Hepatocyte (in vitro differentiated cells): ENCODE measurements around the gene RANBP10. TPM values are rescaled to one million over a fixed set of nuclear protein-coding genes. Genes with fewer than 3 reads are reported as not detected.

Experiments used
- DNase-seq: peaks from one replicate; pipeline ENCODE4 v3.0.0-alpha.2; 2016; ENCODE audit warnings: low spot score
- H2AFZ ChIP-seq: fragments of 200-600 bp; sonication (generic); 2 replicates; pipeline ENCODE4 v1.6.0; 2016; ENCODE audit warnings: antibody characterized with exemption, mild to moderate bottlenecking
- H3K27ac ChIP-seq: fragments of 200-600 bp; sonication (generic); 2 replicates; pipeline ENCODE4 v1.5.1; 2016; ENCODE audit warnings: mild to moderate bottlenecking
- H3K27me3 ChIP-seq: fragments of 200-600 bp; sonication (generic); 2 replicates; pipeline ENCODE4 v1.6.1; 2016
- H3K36me3 ChIP-seq: fragments of 200-600 bp; sonication (generic); replicated peaks from 2 replicates; pipeline ENCODE4 v1.5.1; 2016; ENCODE audit warnings: low read depth; ENCODE audit not compliant: insufficient read depth
- H3K4me1 ChIP-seq: fragments of 200-600 bp; sonication (generic); 2 replicates; pipeline ENCODE4 v1.5.1; 2016; ENCODE audit warnings: mild to moderate bottlenecking, moderate library complexity; ENCODE audit not compliant: insufficient read depth
- H3K4me2 ChIP-seq: fragments of 200-600 bp; sonication (generic); 2 replicates; pipeline ENCODE4 v1.6.0; 2016
- H3K4me3 ChIP-seq: fragments of 200-600 bp; sonication (generic); 2 replicates; pipeline ENCODE4 v1.5.1; 2016; ENCODE audit warnings: mild to moderate bottlenecking
- H3K79me2 ChIP-seq: fragments of 200-600 bp; sonication (generic); 2 replicates; pipeline ENCODE4 v1.6.0; 2017; ENCODE audit warnings: mild to moderate bottlenecking
- H3K9me2 ChIP-seq: fragments of 200-600 bp; sonication (generic); replicated peaks from 2 replicates; pipeline ENCODE4 v1.6.0; 2017; ENCODE audit warnings: mild to moderate bottlenecking; ENCODE audit not compliant: insufficient read depth
- H3K9me3 ChIP-seq: fragments of 200-600 bp; sonication (generic); 2 replicates; pipeline ENCODE4 v1.5.1; 2016; ENCODE audit warnings: low read depth, mild to moderate bottlenecking
- H4K20me1 ChIP-seq: fragments of 200-600 bp; sonication (generic); 2 replicates; pipeline ENCODE4 v1.6.0; 2016; ENCODE audit warnings: mild to moderate bottlenecking; ENCODE audit not compliant: insufficient read depth, poor library complexity, severe bottlenecking
- EZH2 ChIP-seq: fragments of 200-600 bp; sonication (generic); IDR thresholded peaks from 2 replicates; pipeline ENCODE4 v1.6.1; 2016; ENCODE audit warnings: antibody characterized with exemption, mild to moderate bottlenecking, borderline replicate concordance
- EZH2phosphoT487 ChIP-seq: fragments of 200-600 bp; sonication (generic); IDR thresholded peaks from one replicate; pipeline ENCODE4 v1.6.1; 2018; ENCODE audit warnings: antibody characterized with exemption, mild to moderate bottlenecking, low read depth, moderate library complexity; ENCODE audit not compliant: unreplicated experiment, severe bottlenecking
- WGBS: methylation state at CpG from one replicate; pipeline ENCODE4 v1.1.6; 2016; ENCODE audit warnings: low lambda C conversion rate; ENCODE audit errors: missing lambda C conversion rate; 5-methylcytosine and 5-hydroxymethylcytosine counted together
- polyA plus RNA-seq: library from polyadenylated mRNA; unstranded; fragments of >200 nt; fragmentation: Nextera tagmentation; extraction: Ambion mirVana; gene quantifications from 2 replicates; pipeline ENCODE4 v1.2.1, GENCODE V29; 2016
- total RNA-seq: library from RNA; depleted of rRNA; stranded (reverse); fragments of >200 nt; gene quantifications from 2 replicates; pipeline ENCODE4 v1.2.3, GENCODE V29; 2014
- TF ChIP-seq, protein P1 (sequence below): fragments of 200-600 bp; sonication (generic); IDR thresholded peaks from 2 replicates; pipeline ENCODE4 v1.5.1; 2016; ENCODE audit warnings: antibody characterized with exemption, mild to moderate bottlenecking; ENCODE audit not compliant: poor library complexity

RANBP10 gene
- total and polyA plus RNA-seq, 2 experiments from 2014 or later, result 8.6 to 12.6 TPM

DNA sequence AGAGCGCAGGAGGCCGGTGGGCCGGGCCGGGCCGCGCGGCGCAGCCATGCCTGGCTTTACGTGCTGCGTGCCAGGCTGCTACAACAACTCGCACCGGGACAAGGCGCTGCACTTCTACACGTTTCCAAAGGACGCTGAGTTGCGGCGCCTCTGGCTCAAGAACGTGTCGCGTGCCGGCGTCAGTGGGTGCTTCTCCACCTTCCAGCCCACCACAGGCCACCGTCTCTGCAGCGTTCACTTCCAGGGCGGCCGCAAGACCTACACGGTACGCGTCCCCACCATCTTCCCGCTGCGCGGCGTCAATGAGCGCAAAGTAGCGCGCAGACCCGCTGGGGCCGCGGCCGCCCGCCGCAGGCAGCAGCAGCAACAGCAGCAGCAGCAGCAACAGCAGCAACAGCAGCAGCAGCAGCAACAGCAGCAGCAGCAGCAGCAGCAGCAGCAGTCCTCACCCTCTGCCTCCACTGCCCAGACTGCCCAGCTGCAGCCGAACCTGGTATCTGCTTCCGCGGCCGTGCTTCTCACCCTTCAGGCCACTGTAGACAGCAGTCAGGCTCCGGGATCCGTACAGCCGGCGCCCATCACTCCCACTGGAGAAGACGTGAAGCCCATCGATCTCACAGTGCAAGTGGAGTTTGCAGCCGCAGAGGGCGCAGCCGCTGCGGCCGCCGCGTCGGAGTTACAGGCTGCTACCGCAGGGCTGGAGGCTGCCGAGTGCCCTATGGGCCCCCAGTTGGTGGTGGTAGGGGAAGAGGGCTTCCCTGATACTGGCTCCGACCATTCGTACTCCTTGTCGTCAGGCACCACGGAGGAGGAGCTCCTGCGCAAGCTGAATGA is 36.4 kb upstream of the RANBP10 start:
- H3K27me3 ChIP-seq, result no peaks in the 10 kb centered on the region
- H3K4me2 ChIP-seq, result peak overlapping the region; percentile 89
- peaks cover 9% of the 10 kb centered on the region for H4K20me1 ChIP-seq
- peak; percentile 76 for DNase-seq
- H3K27ac ChIP-seq, result peak overlapping the region; percentile 99
- no peaks in the 10 kb centered on the region for H3K36me3 ChIP-seq
- 2% methylated on average over 65 of the region's 67 CpGs for WGBS
- TF ChIP-seq EZH2, result no peak
- TF ChIP-seq, protein P1, sequence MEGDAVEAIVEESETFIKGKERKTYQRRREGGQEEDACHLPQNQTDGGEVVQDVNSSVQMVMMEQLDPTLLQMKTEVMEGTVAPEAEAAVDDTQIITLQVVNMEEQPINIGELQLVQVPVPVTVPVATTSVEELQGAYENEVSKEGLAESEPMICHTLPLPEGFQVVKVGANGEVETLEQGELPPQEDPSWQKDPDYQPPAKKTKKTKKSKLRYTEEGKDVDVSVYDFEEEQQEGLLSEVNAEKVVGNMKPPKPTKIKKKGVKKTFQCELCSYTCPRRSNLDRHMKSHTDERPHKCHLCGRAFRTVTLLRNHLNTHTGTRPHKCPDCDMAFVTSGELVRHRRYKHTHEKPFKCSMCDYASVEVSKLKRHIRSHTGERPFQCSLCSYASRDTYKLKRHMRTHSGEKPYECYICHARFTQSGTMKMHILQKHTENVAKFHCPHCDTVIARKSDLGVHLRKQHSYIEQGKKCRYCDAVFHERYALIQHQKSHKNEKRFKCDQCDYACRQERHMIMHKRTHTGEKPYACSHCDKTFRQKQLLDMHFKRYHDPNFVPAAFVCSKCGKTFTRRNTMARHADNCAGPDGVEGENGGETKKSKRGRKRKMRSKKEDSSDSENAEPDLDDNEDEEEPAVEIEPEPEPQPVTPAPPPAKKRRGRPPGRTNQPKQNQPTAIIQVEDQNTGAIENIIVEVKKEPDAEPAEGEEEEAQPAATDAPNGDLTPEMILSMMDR, result peak; percentile 32
- peaks cover 42% of the 10 kb centered on the region for H3K79me2 ChIP-seq
- H3K9me3 ChIP-seq, result no peaks in the 10 kb centered on the region
- H3K4me3 ChIP-seq, result peak overlapping the region; percentile 91
- H2AFZ ChIP-seq, result peak overlapping the region; percentile 96
- no peaks in the 10 kb centered on the region for H3K9me2 ChIP-seq
- H3K4me1 ChIP-seq, result peaks cover 30% of the 10 kb centered on the region

- Histone ChIP-seq H3K27ac (peak within 1 kb of the TSS; percentile 99), H3K79me2 (peaks cover 35% of the 10 kb centered on the region), H4K20me1 (peaks cover 9% of the 10 kb centered on the region), H3K36me3 (no peaks in the 10 kb centered on the region), H3K4me1 (peaks cover 30% of the 10 kb centered on the region), H3K9me2 (no peaks in the 10 kb centered on the region), H2AFZ (peak within 1 kb of the TSS; percentile 96), H3K4me3 (peak within 1 kb of the TSS; percentile 91), H3K4me2 (peak within 1 kb of the TSS; percentile 89), H3K27me3 (no peaks in the 10 kb centered on the region), H3K9me3 (no peaks in the 10 kb centered on the region)
- WGBS, result 1% methylated on average over 63 of the region's 83 CpGs
- TF ChIP-seq EZH2phosphoT487, result no peak
- TF ChIP-seq, protein P1, result peak; percentile 75
- peak; percentile 98 for DNase-seq
Observed at GRCh38 chr16:67841816-67842508, 35.6 kb upstream of the RANBP10 start, which contains the start of gene THAP11. Gene THAP11, plus strand, starts transcription at chr16:67842320. Its CDS starts 235 bp downstream, at chr16:67842555.

DNA sequence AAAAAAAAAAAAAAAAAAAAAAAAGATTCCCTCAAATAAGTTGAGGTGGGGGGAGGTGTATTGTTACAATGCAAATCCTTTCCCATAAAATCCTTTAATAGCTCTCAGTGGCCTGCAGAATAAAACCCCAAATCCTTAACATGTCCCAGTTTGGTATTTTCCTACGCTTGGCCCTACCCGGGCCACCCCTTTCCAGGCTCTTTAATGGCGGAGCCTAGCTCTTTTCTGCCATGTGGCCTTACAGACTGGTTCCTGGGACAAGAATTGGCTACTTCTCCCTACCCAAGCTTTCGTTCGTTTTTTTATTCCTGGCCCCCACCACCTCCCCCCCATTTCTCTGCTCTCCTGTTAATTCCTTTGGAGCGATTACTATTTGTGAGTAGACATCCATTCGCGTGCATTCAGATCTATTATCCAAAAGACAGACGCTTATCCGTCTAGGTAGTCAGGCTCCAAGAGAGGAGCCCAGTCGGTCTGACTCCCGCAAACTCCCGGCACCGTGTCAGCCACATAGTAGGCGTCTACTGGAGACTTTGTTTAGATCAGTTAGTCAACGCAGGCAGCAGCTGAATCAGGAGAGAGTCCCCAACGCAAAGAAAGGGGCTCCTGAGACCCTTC is 34.9 kb upstream of the RANBP10 start:
- no peak for DNase-seq
- H3K9me3 ChIP-seq, result no peaks in the 10 kb centered on the region
- no peak overlapping the region for H3K4me3 ChIP-seq
- peaks cover 30% of the 10 kb centered on the region for H3K4me1 ChIP-seq
- no peaks in the 10 kb centered on the region for H3K36me3 ChIP-seq
- 56% methylated on average over 17 of the region's 17 CpGs for WGBS
- H3K27ac ChIP-seq, result peak overlapping the region; percentile 99
- peak overlapping the region; percentile 90 for H2AFZ ChIP-seq
- TF ChIP-seq, protein P1, result no peak
- TF ChIP-seq EZH2phosphoT487, result no peak
- TF ChIP-seq EZH2, result no peak
- no peaks in the 10 kb centered on the region for H3K9me2 ChIP-seq
- peaks cover 35% of the 10 kb centered on the region for H3K79me2 ChIP-seq
- H3K4me2 ChIP-seq, result peak overlapping the region; percentile 70
- H3K27me3 ChIP-seq, result no peaks in the 10 kb centered on the region
- peaks cover 9% of the 10 kb centered on the region for H4K20me1 ChIP-seq
